Upper lobe of left lung (tissue), 6 donors: ENCODE results near the gene LMF2. TPM values are rescaled to one million over a fixed set of nuclear protein-coding genes. Genes with fewer than 3 reads are reported as not detected.

ENCODE experiments used
- ATAC-seq, 2 donors: fragments of 200-7000 bp; cut with Tn5 transposase; one replicate each; pipeline ENCODE4 v1.9.1; 2022; ENCODE audit warnings: mild to moderate bottlenecking in 2 of 2, moderate library complexity in 2 of 2; ENCODE audit not compliant: low FRiP score in 2 of 2
- DNase-seq, 2 donors: peaks; one replicate each; pipeline ENCODE4 v3.0.0-alpha.2; 2019 to 2020
- H3K27ac ChIP-seq, 4 donors: fragments of 200-600 bp; sonication (generic); one replicate each; pipeline ENCODE4 v1.5.1; 2016 to 2019
- H3K27me3 ChIP-seq, 4 donors: fragments of 200-600 bp; sonication (generic); one replicate each; pipeline ENCODE4 v1.5.1; 2017 to 2019
- H3K36me3 ChIP-seq, 4 donors: fragments of 200-600 bp; sonication (generic); one replicate each; pipeline ENCODE4 v1.5.1; 2016 to 2019
- H3K4me1 ChIP-seq, 4 donors: fragments of 200-600 bp; sonication (generic); one replicate each; pipeline ENCODE4 v1.5.1; 2018 to 2019
- H3K4me3 ChIP-seq, 4 donors: fragments of 200-600 bp; sonication (generic); one replicate each; pipeline ENCODE4 v1.5.1; 2017 to 2019; ENCODE audit warnings: mild to moderate bottlenecking in 2 of 4, moderate library complexity in 1 of 4
- H3K9me3 ChIP-seq, 4 donors: fragments of 200-600 bp; sonication (generic); one replicate each; pipeline ENCODE4 v1.5.1; 2018 to 2019
- EP300 ChIP-seq, 4 donors: sonication (generic); formaldehyde crosslinking; IDR thresholded peaks; one replicate each; pipeline ENCODE4 v1.5.1; 2017; ENCODE audit warnings: antibody characterized with exemption in 4 of 4, control low read depth in 2 of 4
- POLR2A ChIP-seq, 4 donors: fragments of 450-650 bp; IDR thresholded peaks; one replicate each; pipeline ENCODE4 v1.5.1; 2016 to 2017; ENCODE audit warnings: antibody characterized with exemption in 4 of 4, mild to moderate bottlenecking in 2 of 4
- POLR2AphosphoS5 ChIP-seq, 2 donors: sonication (generic); formaldehyde crosslinking; IDR thresholded peaks; one replicate each; pipeline ENCODE4 v1.5.1; 2017; ENCODE audit warnings: antibody characterized with exemption in 2 of 2
- WGBS, 2 donors: methylation state at CpG; one replicate each; pipeline ENCODE4 v1.1.5; 2017 to 2018; 5-methylcytosine and 5-hydroxymethylcytosine counted together
- total RNA-seq, 6 donors: library from RNA; depleted of rRNA in 4 of 6; stranded (reverse); fragments of >200 nt in 4 of 6; gene quantifications; one replicate each; pipeline versions ENCODE4 v1.1.0 to v1.2.1, GENCODE V29; 2016 to 2021
- TF ChIP-seq, protein P1 (sequence below), 6 experiments: fragments of 450-650 bp in 4 of 6; fragments of 200-600 bp in 2 of 6; sonication (generic) in 2 of 6; IDR thresholded peaks; one replicate each; pipeline ENCODE4 v1.5.1; 2016 to 2019; ENCODE audit warnings: antibody characterized with exemption in 6 of 6
- donor health status: DM: no; HTN: no; CAD: no; lungs with moderate emphysema.
- donor health status: DM: no; HTN: yes; CAD: no; lungs with severe emphysema.

LMF2 gene
- total RNA-seq, 6 donors from 2014 or later, result 36.0 to 87.4 (median 77.4) TPM

DNA sequence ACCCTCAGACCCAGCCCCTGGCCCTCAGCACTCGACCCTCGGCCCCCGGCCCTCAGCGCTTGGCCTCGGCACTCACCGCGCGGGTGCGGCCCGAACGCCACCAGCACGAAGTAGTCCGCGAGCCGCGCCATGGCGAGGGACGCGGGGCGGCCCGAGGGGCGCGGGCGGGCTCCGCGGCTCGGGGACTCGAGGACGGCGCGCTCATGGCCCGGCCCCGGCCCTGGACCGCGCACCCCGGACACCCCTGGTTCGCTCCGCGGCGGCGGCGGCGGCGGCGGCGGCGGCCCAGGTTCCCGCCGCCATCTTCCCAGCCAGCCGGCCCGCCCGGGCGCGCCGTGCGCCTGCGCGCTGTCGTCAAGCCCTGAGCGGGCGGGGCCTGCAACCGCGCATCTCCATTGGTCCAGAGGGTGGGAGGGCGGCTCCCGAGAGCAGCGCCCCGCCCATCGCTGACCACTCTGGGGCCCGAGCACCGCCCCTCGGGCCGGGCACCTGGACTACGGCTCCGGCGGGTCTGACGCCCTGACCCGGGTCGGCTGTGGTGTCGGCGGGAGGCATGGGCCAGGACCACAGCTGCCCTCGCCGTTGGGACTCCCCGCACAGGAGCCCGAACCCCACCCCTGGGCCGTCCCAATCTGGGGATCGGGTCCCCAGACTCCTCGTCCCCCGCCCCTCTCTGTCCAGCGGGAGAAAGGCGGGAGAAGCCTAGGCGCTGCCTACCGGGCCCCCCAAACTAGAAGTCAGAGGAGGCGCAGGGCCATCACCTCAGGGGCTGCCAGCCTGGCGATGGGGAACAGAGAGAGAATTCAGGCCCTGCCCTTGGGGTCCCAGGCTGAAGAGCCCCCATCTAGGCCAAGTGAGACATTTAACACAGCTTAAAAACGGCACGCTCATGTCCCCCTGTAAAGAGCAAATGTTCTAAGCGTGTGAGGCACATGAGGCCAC lies 32.5 kb downstream of the LMF2 start, which contains the start of gene SBF1:
TSS of gene SBF1 (minus strand) at position 326 of the 942 bp plus-strand sequence. CDS start at position 131, 195 bp downstream.
- DNase-seq (peak; percentile 95 to 98), ATAC-seq (peak; percentile 95 to 97)
- Histone ChIP-seq H3K9me3 (no peaks in the 10 kb centered on the region), H3K4me1 (peaks cover 40 to 50% (median 46%) of the 10 kb centered on the region in 4 donors), H3K27ac (peak within 1 kb of the TSS; percentile 81 to 93 (median 86)), H3K4me3 (peak within 1 kb of the TSS; percentile 89 to 99 (median 95)), H3K27me3 (no peaks in the 10 kb centered on the region), H3K36me3 (no peaks in the 10 kb centered on the region)
- TF ChIP-seq POLR2A (IDR thresholded peaks at IDR 0.05) (peak in 3 of 4 donors; percentile 37 to 79 (median 53)), POLR2AphosphoS5 (IDR thresholded peaks at IDR 0.05) (peak in 1 of 2 donors; percentile 56), EP300 (IDR thresholded peaks at IDR 0.05) (no peak)
- TF ChIP-seq, protein P1, sequence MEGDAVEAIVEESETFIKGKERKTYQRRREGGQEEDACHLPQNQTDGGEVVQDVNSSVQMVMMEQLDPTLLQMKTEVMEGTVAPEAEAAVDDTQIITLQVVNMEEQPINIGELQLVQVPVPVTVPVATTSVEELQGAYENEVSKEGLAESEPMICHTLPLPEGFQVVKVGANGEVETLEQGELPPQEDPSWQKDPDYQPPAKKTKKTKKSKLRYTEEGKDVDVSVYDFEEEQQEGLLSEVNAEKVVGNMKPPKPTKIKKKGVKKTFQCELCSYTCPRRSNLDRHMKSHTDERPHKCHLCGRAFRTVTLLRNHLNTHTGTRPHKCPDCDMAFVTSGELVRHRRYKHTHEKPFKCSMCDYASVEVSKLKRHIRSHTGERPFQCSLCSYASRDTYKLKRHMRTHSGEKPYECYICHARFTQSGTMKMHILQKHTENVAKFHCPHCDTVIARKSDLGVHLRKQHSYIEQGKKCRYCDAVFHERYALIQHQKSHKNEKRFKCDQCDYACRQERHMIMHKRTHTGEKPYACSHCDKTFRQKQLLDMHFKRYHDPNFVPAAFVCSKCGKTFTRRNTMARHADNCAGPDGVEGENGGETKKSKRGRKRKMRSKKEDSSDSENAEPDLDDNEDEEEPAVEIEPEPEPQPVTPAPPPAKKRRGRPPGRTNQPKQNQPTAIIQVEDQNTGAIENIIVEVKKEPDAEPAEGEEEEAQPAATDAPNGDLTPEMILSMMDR (IDR thresholded peaks at IDR 0.05), result peak in 3 of 6 experiments; percentile 6 to 17 (median 7)
- 19 to 27% methylated on average over 3 to 7 of the region's 97 CpGs for WGBS, 2 donors

GRCh38 chr22:50473855-50474671 lies 33.4 kb downstream of the LMF2 start:
- H3K27ac ChIP-seq, result peak overlapping the region; percentile 81 to 93 (median 84)
- peak; percentile 16 to 59 for ATAC-seq
- peak; percentile 43 to 91 for DNase-seq
- peaks cover 49 to 60% (median 54%) of the 10 kb centered on the region in 4 donors for H3K4me1 ChIP-seq
- H3K27me3 ChIP-seq, result no peaks in the 10 kb centered on the region
- H3K9me3 ChIP-seq, result no peaks in the 10 kb centered on the region
- no peak for TF ChIP-seq POLR2AphosphoS5 (IDR thresholded peaks at IDR 0.05)
- no peak for TF ChIP-seq POLR2A (IDR thresholded peaks at IDR 0.05)
- H3K36me3 ChIP-seq, result no peaks in the 10 kb centered on the region
- WGBS, 2 donors, result 4 to 7% methylated on average over 16 to 37 of the region's 62 CpGs
- peak overlapping the region; percentile 89 to 99 (median 95) for H3K4me3 ChIP-seq

- DNase-seq (no peak), ATAC-seq (no peak)
- H3K9me3 ChIP-seq, result no peaks in the 10 kb centered on the region
- 77 to 94% methylated on average over 5 to 6 of the region's 6 CpGs for WGBS, 2 donors
- no peaks in the 10 kb centered on the region for H3K27me3 ChIP-seq
- H3K27ac ChIP-seq, result peak overlapping the region in 1 of 4 donors; percentile 93
- peak overlapping the region in 1 of 4 donors; percentile 97 for H3K4me3 ChIP-seq
- H3K36me3 ChIP-seq, result peaks cover 0 to 2% (median 2%) of the 10 kb centered on the region in 4 donors
- TF ChIP-seq POLR2A (IDR thresholded peaks at IDR 0.05), result no peak
- TF ChIP-seq, protein P1 (IDR thresholded peaks at IDR 0.05), result peak in 2 of 6 experiments; percentile 5 to 15
- H3K4me1 ChIP-seq, result peaks cover 50 to 66% (median 54%) of the 10 kb centered on the region in 4 donors
Measured at GRCh38 chr22:50473088-50473487, 34.4 kb downstream of the LMF2 start.

GRCh38 chr22:50471962-50472361 lies 35.5 kb downstream of the LMF2 start:
- H3K27ac ChIP-seq, result no peak overlapping the region
- H3K9me3 ChIP-seq, result no peaks in the 10 kb centered on the region
- no peak overlapping the region for H3K4me3 ChIP-seq
- peaks cover 50 to 66% (median 54%) of the 10 kb centered on the region in 4 donors for H3K4me1 ChIP-seq
- WGBS, 2 donors, result 20 to 83% methylated on average over 1 to 4 of the region's 5 CpGs
- no peak for DNase-seq
- peaks cover 4 to 13% (median 13%) of the 10 kb centered on the region in 4 donors for H3K36me3 ChIP-seq
- no peaks in the 10 kb centered on the region for H3K27me3 ChIP-seq
- TF ChIP-seq POLR2AphosphoS5 (IDR thresholded peaks at IDR 0.05), result no peak
- no peak for TF ChIP-seq POLR2A (IDR thresholded peaks at IDR 0.05)
- TF ChIP-seq, protein P1 (IDR thresholded peaks at IDR 0.05), result no peak
- no peak for TF ChIP-seq EP300 (IDR thresholded peaks at IDR 0.05)
- no peak for ATAC-seq
